ENCODE measurements around the gene CDO1.

DNA sequence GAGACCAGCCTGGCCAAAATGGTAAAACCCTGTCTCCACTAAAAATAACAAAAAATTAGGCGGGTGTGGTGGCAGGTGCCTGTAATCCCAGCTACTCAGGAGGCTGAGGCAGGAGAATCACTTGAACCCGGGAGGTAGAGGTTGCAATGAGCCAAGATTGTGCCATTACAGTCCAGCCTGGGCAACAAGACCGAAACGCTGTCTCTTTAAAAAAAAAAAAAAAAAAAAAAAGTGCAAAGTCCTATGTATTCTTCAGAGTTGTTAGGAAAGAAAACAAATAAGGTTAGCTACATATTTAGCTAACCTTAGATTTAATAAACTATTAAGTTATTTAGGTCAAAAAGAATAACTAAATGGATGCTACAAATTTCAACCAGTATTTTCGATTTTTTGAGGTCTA, 13.5 kb upstream of the CDO1 start:
- TF ChIP-seq ZC3H10 (CRISPR knock-in tag; IDR thresholded peaks at IDR 0.05) (no peak), PPARA (CRISPR knock-in tag; IDR thresholded peaks at IDR 0.05; ENCODE audit: borderline replicate concordance) (no peak), ZNF8 (CRISPR knock-in tag; IDR thresholded peaks at IDR 0.05) (no peak), TSHZ2 (CRISPR knock-in tag; IDR thresholded peaks at IDR 0.05) (no peak), GLIS3 (CRISPR knock-in tag; IDR thresholded peaks at IDR 0.05) (no peak), ZFP3 (CRISPR knock-in tag; IDR thresholded peaks at IDR 0.05) (no peak), BACH2 (CRISPR knock-in tag; IDR thresholded peaks at IDR 0.05; ENCODE audit: borderline replicate concordance) (no peak), TCF4 (CRISPR knock-in tag; IDR thresholded peaks at IDR 0.05; ENCODE audit: borderline replicate concordance) (no peak), ESRRG (CRISPR knock-in tag; IDR thresholded peaks at IDR 0.05) (no peak), TOX (CRISPR knock-in tag; IDR thresholded peaks at IDR 0.05; ENCODE audit: borderline replicate concordance) (no peak)
- TF ChIP-seq, protein P1, sequence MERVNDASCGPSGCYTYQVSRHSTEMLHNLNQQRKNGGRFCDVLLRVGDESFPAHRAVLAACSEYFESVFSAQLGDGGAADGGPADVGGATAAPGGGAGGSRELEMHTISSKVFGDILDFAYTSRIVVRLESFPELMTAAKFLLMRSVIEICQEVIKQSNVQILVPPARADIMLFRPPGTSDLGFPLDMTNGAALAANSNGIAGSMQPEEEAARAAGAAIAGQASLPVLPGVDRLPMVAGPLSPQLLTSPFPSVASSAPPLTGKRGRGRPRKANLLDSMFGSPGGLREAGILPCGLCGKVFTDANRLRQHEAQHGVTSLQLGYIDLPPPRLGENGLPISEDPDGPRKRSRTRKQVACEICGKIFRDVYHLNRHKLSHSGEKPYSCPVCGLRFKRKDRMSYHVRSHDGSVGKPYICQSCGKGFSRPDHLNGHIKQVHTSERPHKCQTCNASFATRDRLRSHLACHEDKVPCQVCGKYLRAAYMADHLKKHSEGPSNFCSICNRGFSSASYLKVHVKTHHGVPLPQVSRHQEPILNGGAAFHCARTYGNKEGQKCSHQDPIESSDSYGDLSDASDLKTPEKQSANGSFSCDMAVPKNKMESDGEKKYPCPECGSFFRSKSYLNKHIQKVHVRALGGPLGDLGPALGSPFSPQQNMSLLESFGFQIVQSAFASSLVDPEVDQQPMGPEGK (CRISPR knock-in tag; IDR thresholded peaks at IDR 0.05; ENCODE audit: borderline replicate concordance): no peak
- TF ChIP-seq, protein P2, sequence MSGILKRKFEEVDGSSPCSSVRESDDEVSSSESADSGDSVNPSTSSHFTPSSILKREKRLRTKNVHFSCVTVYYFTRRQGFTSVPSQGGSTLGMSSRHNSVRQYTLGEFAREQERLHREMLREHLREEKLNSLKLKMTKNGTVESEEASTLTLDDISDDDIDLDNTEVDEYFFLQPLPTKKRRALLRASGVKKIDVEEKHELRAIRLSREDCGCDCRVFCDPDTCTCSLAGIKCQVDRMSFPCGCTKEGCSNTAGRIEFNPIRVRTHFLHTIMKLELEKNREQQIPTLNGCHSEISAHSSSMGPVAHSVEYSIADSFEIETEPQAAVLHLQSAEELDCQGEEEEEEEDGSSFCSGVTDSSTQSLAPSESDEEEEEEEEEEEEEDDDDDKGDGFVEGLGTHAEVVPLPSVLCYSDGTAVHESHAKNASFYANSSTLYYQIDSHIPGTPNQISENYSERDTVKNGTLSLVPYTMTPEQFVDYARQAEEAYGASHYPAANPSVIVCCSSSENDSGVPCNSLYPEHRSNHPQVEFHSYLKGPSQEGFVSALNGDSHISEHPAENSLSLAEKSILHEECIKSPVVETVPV (CRISPR knock-in tag; IDR thresholded peaks at IDR 0.05): no peak
- TF ChIP-seq, protein P3, sequence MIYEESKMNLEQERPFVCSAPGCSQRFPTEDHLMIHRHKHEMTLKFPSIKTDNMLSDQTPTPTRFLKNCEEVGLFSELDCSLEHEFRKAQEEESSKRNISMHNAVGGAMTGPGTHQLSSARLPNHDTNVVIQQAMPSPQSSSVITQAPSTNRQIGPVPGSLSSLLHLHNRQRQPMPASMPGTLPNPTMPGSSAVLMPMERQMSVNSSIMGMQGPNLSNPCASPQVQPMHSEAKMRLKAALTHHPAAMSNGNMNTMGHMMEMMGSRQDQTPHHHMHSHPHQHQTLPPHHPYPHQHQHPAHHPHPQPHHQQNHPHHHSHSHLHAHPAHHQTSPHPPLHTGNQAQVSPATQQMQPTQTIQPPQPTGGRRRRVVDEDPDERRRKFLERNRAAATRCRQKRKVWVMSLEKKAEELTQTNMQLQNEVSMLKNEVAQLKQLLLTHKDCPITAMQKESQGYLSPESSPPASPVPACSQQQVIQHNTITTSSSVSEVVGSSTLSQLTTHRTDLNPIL (CRISPR knock-in tag; IDR thresholded peaks at IDR 0.05; ENCODE audit: low read depth): no peak

All from SK-N-SH treated with all-trans-retinoic acid at 6 μM for 48 hours (cell line).